Left lung (tissue), 10 donors: ENCODE results near the gene JUNB. TPM values are rescaled to one million over a fixed set of nuclear protein-coding genes. Genes with fewer than 3 reads are reported as not detected.
"Not testable (repeated sequence)": the region's sequence is repeated elsewhere in the genome, so short reads cannot be mapped to it uniquely, and the experiment has no call there.

Experiments
- ATAC-seq: fragments of 200-7000 bp; cut with Tn5 transposase; one replicate; pipeline ENCODE4 v1.9.1; 2020; ENCODE audit warnings: moderate library complexity
- DNase-seq, 4 donors: peaks; one replicate each; pipeline ENCODE4 v3.0.0-alpha.2; 2013 to 2020
- H3K27ac ChIP-seq, 2 donors: fragments of 200-600 bp; sonication (generic) in 1 of 2; one replicate each; pipeline versions ENCODE4 v1.5.0 to v1.8.0; 2020 to 2021
- H3K27me3 ChIP-seq, 2 donors: fragments of 200-600 bp; sonication (generic) in 1 of 2; one replicate each; pipeline versions ENCODE4 v1.5.0 to v1.8.0; 2020 to 2021
- H3K36me3 ChIP-seq, 2 donors: fragments of 200-600 bp; sonication (generic) in 1 of 2; one replicate each; pipeline versions ENCODE4 v1.5.0 to v1.8.0; 2020 to 2021
- H3K4me1 ChIP-seq, 2 donors: fragments of 200-600 bp; one replicate each; pipeline ENCODE4 v1.8.0; 2021
- H3K4me3 ChIP-seq, 2 donors: fragments of 200-600 bp; sonication (generic) in 1 of 2; one replicate each; pipeline versions ENCODE4 v1.5.0 to v1.8.0; 2020 to 2021; ENCODE audit warnings: mild to moderate bottlenecking in 1 of 2
- H3K9me3 ChIP-seq, 2 donors: fragments of 200-600 bp; sonication (generic) in 1 of 2; one replicate each; pipeline versions ENCODE4 v1.5.0 to v1.8.0; 2020 to 2021
- CTCF ChIP-seq, 2 donors: fragments of 200-600 bp; sonication (generic) in 1 of 2; IDR thresholded peaks; one replicate each; pipeline versions ENCODE4 v1.5.0 to v1.8.0; 2021; ENCODE audit warnings: antibody characterized with exemption in 2 of 2
- intact Hi-C, 2 donors: fragments of 100-400 bp; cut with DNase I; formaldehyde crosslinking; loops; one replicate each; pipeline versions ENCODE4 v1.11.2 to v1.14.2; 2022
- polyA plus RNA-seq, 6 donors: library from polyadenylated mRNA; unstranded; fragments of 120-200 nt; gene quantifications; one replicate each; pipeline ENCODE4 v1.2.1, GENCODE V29; 2013; ENCODE audit not compliant: insufficient read length in 6 of 6
- total RNA-seq, 2 donors: library from RNA; stranded (reverse); fragmentation: NEBNext Ultra II Directional; extraction: Animal tissue kit (Norgen Biotek cat#: 25700); gene quantifications; one replicate each; pipeline ENCODE4 v1.2.1, GENCODE V29; 2021
- donor health status: DM: no; HTN: yes; CAD: no.
- donor health status: DM: no; HTN: no; CAD: no.

The JUNB gene
- total and polyA plus RNA-seq, 8 donors, result 11.7 to 278 (median 64.2) TPM

DNA sequence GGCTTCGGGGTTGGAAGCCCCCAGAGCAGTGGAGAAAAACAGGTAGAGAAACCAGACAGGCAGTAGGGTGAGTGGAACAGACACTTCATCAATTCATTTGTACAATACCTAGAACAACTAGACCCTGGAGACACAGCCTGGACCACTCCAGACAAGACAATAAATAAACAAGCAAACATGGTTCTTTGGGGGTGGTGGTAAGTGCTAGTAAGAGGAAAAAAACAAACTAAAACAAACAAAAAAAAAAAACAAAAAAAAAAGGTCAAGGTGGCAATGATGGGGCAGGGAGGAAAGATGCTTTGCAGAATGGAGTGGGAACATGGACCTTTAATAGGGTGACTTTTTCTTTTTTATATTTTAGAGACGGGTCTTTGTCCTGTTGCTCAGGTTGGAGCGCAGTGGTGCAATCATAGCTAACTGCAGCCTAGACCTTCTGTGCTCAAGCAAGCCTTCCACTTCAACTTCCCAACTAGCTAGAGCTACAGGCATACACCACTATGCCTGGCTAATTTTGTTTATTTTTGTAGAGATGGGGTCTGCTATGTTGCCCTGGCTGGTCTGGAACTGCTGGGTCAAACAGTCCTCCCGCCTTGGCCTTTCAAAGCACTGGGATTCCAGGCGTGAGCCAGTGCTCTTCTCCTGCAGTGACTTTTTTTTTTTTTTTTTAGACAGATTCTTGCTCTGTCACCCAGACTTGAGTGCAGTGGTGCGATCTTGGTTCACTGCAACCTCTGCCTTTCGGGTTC, 3.1 kb downstream of the JUNB start:
- Histone ChIP-seq H3K27me3 (no peaks in the 10 kb centered on the region), H3K27ac (peak overlapping the region; percentile 99 to 100), H3K4me3 (peak overlapping the region; percentile 92 to 98), H3K4me1 (peaks cover 19 to 37% of the 10 kb centered on the region in 2 donors), H3K9me3 (no peaks in the 10 kb centered on the region), H3K36me3 (peaks cover 0 to 21% of the 10 kb centered on the region in 2 donors)
- intact Hi-C loops, result loop anchor here in 1 of 2 donors (2.0 kb wide), 1 partner anchor 16 kb away; no protein-coding TSS in a partner anchor
- TF ChIP-seq CTCF (IDR thresholded peaks at IDR 0.05), result no peak
- ATAC-seq (no peak), DNase-seq (peak in 1 of 4 donors; percentile 16)

GRCh38 chr19:12794971-12795381, 3.7 kb downstream of the JUNB start:
- intact Hi-C loops, result loop anchor here in 1 of 2 donors (2.0 to 5.0 kb wide), 2 partner anchors 16 to 33 kb away; no protein-coding TSS in a partner anchor
- peak overlapping the region; percentile 99 to 100 for H3K27ac ChIP-seq
- no peak for TF ChIP-seq CTCF (IDR thresholded peaks at IDR 0.05)

GRCh38 chr19:12796146-12797071, 5.1 kb downstream of the JUNB start:
- intact Hi-C loops, result loop anchor here in 1 of 2 donors (5.0 kb wide), 1 partner anchor 34 kb away; no protein-coding TSS in a partner anchor
- peak; percentile 78 to 91 (median 84) for DNase-seq
- ATAC-seq, result peak; percentile 37

More at GRCh38 chr19:12794971-12795381, 3.7 kb downstream of the JUNB start:
- Histone ChIP-seq H3K27me3 (no peaks in the 10 kb centered on the region), H3K9me3 (no peaks in the 10 kb centered on the region), H3K36me3 (peaks cover 0 to 27% of the 10 kb centered on the region in 2 donors), H3K4me1 (peaks cover 19 to 38% of the 10 kb centered on the region in 2 donors), H3K4me3 (no peak overlapping the region)
- ATAC-seq, result no peak
- DNase-seq, result peak in 1 of 4 donors; percentile 22

DNA sequence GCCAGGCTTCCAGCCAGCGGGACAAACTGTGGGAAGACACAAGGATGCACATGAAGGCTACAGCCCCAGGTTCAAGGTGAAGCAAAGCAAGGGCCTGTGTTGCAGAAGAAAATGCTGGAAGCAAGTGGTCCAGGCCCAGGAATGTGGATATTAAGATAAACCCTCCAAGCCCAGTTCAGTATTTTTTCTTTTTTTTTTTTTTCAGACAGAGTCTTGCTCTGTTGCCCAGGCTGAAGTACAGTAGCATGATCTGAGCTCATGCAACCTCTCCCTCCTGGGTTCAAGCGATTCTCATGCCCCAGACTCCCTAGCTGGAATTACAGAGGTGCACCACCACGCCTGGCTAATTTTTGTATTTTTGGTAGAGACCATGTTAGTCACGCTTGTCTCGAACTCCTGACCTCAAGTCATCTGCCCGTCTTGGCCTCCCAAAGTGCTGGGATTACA, 5.9 kb downstream of the JUNB start:
- peaks cover 0 to 27% of the 10 kb centered on the region in 2 donors for H3K36me3 ChIP-seq
- intact Hi-C loops, result loop anchor here in 1 of 2 donors (5.0 kb wide), 1 partner anchor 35 kb away; no protein-coding TSS in a partner anchor
- H3K27ac ChIP-seq, result no peak overlapping the region
- H3K27me3 ChIP-seq, result peaks cover 0 to 15% of the 10 kb centered on the region in 2 donors
- H3K4me1 ChIP-seq, result peaks cover 22 to 52% of the 10 kb centered on the region in 2 donors
- DNase-seq, result no peak
- no peak for TF ChIP-seq CTCF (IDR thresholded peaks at IDR 0.05)
- H3K9me3 ChIP-seq, result no peaks in the 10 kb centered on the region
- ATAC-seq, result no peak
- H3K4me3 ChIP-seq, result no peak overlapping the region

More at GRCh38 chr19:12796146-12797071, 5.1 kb downstream of the JUNB start:
- peaks cover 0 to 27% of the 10 kb centered on the region in 2 donors for H3K36me3 ChIP-seq
- H3K9me3 ChIP-seq, result no peaks in the 10 kb centered on the region
- TF ChIP-seq CTCF (IDR thresholded peaks at IDR 0.05), result peak; percentile 93 to 94
- no peak overlapping the region for H3K4me3 ChIP-seq
- H3K27me3 ChIP-seq, result peaks cover 0 to 7% of the 10 kb centered on the region in 2 donors
- peaks cover 17 to 44% of the 10 kb centered on the region in 2 donors for H3K4me1 ChIP-seq
- peak overlapping the region; percentile 14 to 66 for H3K27ac ChIP-seq

- not testable (repeated sequence) for DNase-seq, H3K27ac ChIP-seq, ATAC-seq, H3K4me3 ChIP-seq, H3K9me3 ChIP-seq
- Histone ChIP-seq H3K27me3 (peaks cover 0 to 19% of the 10 kb centered on the region in 2 donors), H3K36me3 (peaks cover 0 to 24% of the 10 kb centered on the region in 2 donors), H3K4me1 (peaks cover 26 to 55% of the 10 kb centered on the region in 2 donors)
- intact Hi-C loops, result loop anchor here in 1 of 2 donors (5.0 kb wide), 1 partner anchor 35 kb away; no protein-coding TSS in a partner anchor
Observed at GRCh38 chr19:12797607-12798006, 6.3 kb downstream of the JUNB start.
